ENCODE measurements around the gene PARM1.
"Not testable (repeated sequence)": the region's sequence is repeated elsewhere in the genome, so short reads cannot be mapped to it uniquely, and the experiment has no call there.

Gene PARM1

DNA sequence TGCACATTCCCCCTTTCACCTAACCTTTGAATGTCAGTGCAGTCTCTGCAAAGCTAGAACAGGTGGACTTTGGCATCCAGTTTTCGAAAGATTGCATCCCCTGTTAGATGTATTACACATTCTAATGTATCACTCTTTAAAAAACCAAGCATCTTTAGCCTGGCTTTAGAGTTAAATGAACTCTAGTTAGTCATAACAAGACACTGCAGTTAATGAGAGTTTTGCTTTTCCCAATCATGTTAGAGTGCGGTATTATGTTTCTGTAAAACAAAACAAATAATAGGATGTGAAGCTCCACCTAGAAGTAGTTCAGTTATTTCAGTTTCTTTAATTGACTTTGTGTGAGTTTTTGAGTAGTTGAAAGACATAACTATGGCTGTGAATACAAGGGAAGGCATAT, 42.2 kb downstream of the PARM1 start:
- Histone ChIP-seq H3K9me3 (ENCODE audit: control insufficient read depth in 2 of 2, low read length in 2 of 2) (peaks cover 0 to 1% of the 10 kb centered on the region in 2 donors), H3K27me3 (ENCODE audit: control insufficient read depth in 2 of 2, insufficient read depth in 2 of 2, low read length in 2 of 2) (no peaks in the 10 kb centered on the region), H3K27ac (ENCODE audit: low read depth in 2 of 2, low read length in 2 of 2) (no peak overlapping the region)

DNA sequence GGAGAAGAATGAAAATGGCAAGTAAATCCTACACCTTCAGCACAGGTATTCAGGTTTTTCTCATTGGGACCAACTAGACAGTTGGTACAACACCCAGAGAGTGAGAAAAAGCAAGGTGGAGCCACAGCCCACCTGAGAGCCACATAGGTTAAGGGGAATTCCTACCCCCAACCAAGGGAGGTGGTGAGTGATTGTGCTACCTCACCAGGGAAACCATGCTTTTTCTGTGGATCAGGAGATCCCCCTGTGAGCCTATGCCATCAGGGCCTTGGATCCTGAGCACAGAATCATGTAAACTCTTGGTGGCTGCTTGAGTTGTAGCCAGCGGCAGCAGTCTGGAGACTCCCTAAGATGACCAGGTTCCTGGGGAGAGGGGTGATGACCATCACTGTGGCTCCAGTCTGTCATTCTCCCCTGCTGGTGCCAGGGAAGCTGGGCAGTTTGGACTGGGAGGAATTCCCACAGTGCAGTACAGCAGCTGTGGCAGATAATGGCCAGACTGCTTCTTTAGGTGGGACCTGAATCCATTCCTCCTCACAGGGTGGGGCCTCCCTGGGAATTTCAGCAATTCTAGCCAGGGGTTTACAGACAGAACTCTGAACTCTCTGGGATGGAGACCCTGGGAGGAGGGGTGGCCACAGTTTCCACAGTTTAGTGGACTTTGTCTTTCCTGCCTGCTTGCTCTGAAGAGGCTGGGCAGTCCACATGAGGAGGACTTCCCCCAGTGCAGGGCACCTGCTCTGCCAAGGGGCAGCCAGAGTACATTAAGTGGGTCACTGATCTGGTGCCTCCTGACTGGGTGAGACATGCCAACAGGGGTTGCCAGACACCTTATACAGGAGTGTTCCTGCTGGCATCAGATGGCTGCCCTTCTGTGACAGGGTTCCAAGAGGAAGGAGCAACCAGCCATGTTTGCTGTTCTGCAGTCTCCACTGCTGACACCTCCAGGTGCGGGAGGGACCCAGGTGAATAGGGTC, 43.2 kb downstream of the PARM1 start:
- Histone ChIP-seq H3K36me3 (ENCODE audit: control insufficient read depth in 2 of 2, insufficient read depth in 2 of 2, low read length in 2 of 2) (peaks cover 2% of the 10 kb centered on the region in 2 donors), H3K27ac (ENCODE audit: low read depth in 2 of 2, low read length in 2 of 2) (no peak overlapping the region), H3K9me3 (ENCODE audit: control insufficient read depth in 2 of 2, low read length in 2 of 2) (peaks cover 0 to 1% of the 10 kb centered on the region in 2 donors), H3K27me3 (ENCODE audit: control insufficient read depth in 2 of 2, insufficient read depth in 2 of 2, low read length in 2 of 2) (no peaks in the 10 kb centered on the region), H3K4me1 (ENCODE audit: control insufficient read depth in 2 of 2, insufficient read depth in 2 of 2, low read length in 2 of 2) (no peaks in the 10 kb centered on the region), H3K4me3 (ENCODE audit: low read length in 2 of 2) (no peak overlapping the region), H3K9ac (ENCODE audit: low read depth in 1 of 2, low read length in 2 of 2) (no peak overlapping the region)

More for the DNA sequence above, 42.2 kb downstream of the PARM1 start:
- H3K4me1 ChIP-seq (ENCODE audit: control insufficient read depth in 2 of 2, insufficient read depth in 2 of 2, low read length in 2 of 2) = no peaks in the 10 kb centered on the region
- H3K4me3 ChIP-seq (ENCODE audit: low read length in 2 of 2) = no peak overlapping the region
- H3K36me3 ChIP-seq (ENCODE audit: control insufficient read depth in 2 of 2, insufficient read depth in 2 of 2, low read length in 2 of 2) = peaks cover 2% of the 10 kb centered on the region in 2 donors
- H3K9ac ChIP-seq (ENCODE audit: low read depth in 1 of 2, low read length in 2 of 2) = no peak overlapping the region

DNA sequence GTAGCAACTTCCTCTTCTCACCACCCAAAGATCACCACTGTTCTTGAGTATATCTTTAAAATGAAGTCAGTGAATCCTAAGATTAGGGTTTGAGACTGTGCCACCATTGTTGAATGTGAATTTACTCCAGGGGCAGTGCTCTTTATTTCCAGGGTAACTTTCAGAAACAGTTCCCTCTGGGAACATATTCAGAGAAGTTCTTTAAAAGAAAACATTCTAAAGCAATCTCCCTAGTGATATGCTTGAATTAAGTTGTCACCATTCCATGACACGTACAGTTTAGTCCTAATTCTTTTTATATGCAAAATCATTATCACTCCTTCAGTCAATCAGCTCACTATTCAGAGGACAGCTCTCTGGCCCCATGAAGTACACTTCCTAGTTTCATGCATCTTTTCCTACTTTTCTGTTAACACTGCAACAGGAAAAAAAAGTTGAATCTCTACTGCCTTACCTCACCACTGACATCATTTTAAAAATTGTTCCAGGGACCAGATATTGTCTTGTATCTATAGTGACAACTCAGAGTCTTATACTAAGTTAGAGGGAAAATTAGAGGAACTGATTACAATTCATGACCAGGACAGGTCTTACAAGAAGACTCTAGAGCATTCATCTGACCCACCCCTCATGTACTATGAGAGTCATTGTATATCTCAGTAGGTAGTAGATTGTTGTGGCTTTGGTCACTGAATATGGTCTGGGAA, 49.8 kb downstream of the PARM1 start:
- no peaks in the 10 kb centered on the region for H3K27me3 ChIP-seq (ENCODE audit: control insufficient read depth in 2 of 2, insufficient read depth in 2 of 2, low read length in 2 of 2)
- H3K36me3 ChIP-seq (ENCODE audit: control insufficient read depth in 2 of 2, insufficient read depth in 2 of 2, low read length in 2 of 2) = no peaks in the 10 kb centered on the region
- H3K4me1 ChIP-seq (ENCODE audit: control insufficient read depth in 2 of 2, insufficient read depth in 2 of 2, low read length in 2 of 2) = no peaks in the 10 kb centered on the region
- no peak overlapping the region for H3K4me3 ChIP-seq (ENCODE audit: low read length in 2 of 2)
- no peak overlapping the region for H3K9ac ChIP-seq (ENCODE audit: low read depth in 1 of 2, low read length in 2 of 2)
- H3K27ac ChIP-seq (ENCODE audit: low read depth in 2 of 2, low read length in 2 of 2) = no peak overlapping the region
- H3K9me3 ChIP-seq (ENCODE audit: control insufficient read depth in 2 of 2, low read length in 2 of 2) = no peaks in the 10 kb centered on the region

DNA sequence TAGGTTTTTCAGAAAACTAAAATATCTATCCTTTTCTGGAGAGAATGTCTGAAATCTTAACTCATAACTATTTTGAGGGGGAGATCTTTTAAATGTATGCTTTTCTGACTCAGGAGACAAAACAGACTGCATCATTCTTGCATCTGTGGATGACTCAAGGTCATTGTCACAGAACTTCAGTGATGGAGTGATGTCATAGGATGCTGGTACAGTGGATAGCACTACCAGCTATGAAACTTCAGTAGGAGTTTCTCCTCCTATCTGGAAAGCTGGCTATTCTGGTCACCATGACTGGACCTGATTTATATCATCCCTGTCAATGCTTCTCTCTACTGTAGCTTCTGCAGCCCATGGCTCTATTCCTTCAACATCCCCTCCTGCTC, 50.3 kb downstream of the PARM1 start:
- Histone ChIP-seq H3K9me3 (ENCODE audit: control insufficient read depth in 2 of 2, low read length in 2 of 2) (no peaks in the 10 kb centered on the region), H3K4me3 (ENCODE audit: low read length in 2 of 2) (no peak overlapping the region), H3K27me3 (ENCODE audit: control insufficient read depth in 2 of 2, insufficient read depth in 2 of 2, low read length in 2 of 2) (no peaks in the 10 kb centered on the region), H3K9ac (ENCODE audit: low read depth in 1 of 2, low read length in 2 of 2) (no peak overlapping the region), H3K4me1 (ENCODE audit: control insufficient read depth in 2 of 2, insufficient read depth in 2 of 2, low read length in 2 of 2) (no peaks in the 10 kb centered on the region), H3K27ac (ENCODE audit: low read depth in 2 of 2, low read length in 2 of 2) (no peak overlapping the region), H3K36me3 (ENCODE audit: control insufficient read depth in 2 of 2, insufficient read depth in 2 of 2, low read length in 2 of 2) (peaks cover 0 to 4% of the 10 kb centered on the region in 2 donors)

DNA sequence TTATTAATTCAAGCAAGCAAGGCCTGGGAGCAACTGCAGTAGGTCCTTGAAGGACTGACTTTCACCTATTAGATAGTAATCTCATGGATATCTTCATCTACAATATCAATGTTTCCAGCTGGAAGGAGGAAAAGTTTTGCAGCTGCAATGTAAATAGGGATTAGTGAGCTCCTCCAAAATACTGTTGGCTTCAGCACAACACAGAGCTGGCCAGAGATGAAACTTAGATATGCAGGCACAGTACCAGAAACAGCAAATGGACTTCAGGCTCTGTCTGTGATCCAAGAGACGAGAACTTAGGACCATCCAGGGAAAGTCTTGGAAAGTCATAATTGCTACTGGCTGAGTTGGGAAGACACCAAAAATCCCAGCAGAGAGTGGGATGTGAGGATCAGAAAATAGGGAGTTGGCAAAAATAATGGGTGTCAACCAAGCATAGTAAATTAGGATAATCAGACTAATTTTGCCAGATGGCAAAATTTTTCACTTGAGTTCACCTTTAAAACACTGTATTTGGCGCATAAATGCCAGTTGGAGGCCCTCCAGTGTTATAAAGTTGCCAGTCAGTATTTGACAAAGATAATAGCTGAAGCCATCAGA, 57.5 kb downstream of the PARM1 start:
- Histone ChIP-seq H3K36me3 (ENCODE audit: control insufficient read depth in 2 of 2, insufficient read depth in 2 of 2, low read length in 2 of 2) (peaks cover 0 to 4% of the 10 kb centered on the region in 2 donors), H3K27ac (ENCODE audit: low read depth in 2 of 2, low read length in 2 of 2) (no peak overlapping the region), H3K9ac (ENCODE audit: low read depth in 1 of 2, low read length in 2 of 2) (no peak overlapping the region), H3K4me1 (ENCODE audit: control insufficient read depth in 2 of 2, insufficient read depth in 2 of 2, low read length in 2 of 2) (no peaks in the 10 kb centered on the region), H3K27me3 (ENCODE audit: control insufficient read depth in 2 of 2, insufficient read depth in 2 of 2, low read length in 2 of 2) (no peaks in the 10 kb centered on the region), H3K9me3 (ENCODE audit: control insufficient read depth in 2 of 2, low read length in 2 of 2) (no peaks in the 10 kb centered on the region), H3K4me3 (ENCODE audit: low read length in 2 of 2) (no peak overlapping the region)

DNA sequence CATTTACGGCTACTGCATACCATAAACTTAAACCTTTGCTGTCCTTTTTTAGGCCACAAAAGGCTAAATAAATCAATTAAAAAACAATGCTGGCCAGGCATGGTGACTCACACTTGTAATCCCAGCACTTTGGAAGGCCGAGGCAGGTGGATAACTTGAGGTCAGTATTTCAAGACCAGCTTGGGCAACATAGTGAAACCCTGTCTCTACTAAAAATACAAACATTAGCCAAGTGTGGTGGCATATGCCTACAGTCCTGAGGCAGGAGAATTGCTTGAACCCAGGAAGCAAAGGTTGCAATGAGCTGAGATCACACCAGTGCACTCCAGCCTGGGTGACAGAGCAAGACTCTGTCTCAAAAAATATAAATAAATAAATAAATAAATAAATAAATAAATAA, 61.5 kb downstream of the PARM1 start:
- not testable (repeated sequence) for H3K36me3 ChIP-seq (ENCODE audit: control insufficient read depth in 2 of 2, insufficient read depth in 2 of 2, low read length in 2 of 2); H3K27me3 ChIP-seq (ENCODE audit: control insufficient read depth in 2 of 2, insufficient read depth in 2 of 2, low read length in 2 of 2); H3K4me3 ChIP-seq (ENCODE audit: low read length in 2 of 2); H3K4me1 ChIP-seq (ENCODE audit: control insufficient read depth in 2 of 2, insufficient read depth in 2 of 2, low read length in 2 of 2); H3K9ac ChIP-seq (ENCODE audit: low read depth in 1 of 2, low read length in 2 of 2); H3K27ac ChIP-seq (ENCODE audit: low read depth in 2 of 2, low read length in 2 of 2); H3K9me3 ChIP-seq (ENCODE audit: control insufficient read depth in 2 of 2, low read length in 2 of 2)

DNA sequence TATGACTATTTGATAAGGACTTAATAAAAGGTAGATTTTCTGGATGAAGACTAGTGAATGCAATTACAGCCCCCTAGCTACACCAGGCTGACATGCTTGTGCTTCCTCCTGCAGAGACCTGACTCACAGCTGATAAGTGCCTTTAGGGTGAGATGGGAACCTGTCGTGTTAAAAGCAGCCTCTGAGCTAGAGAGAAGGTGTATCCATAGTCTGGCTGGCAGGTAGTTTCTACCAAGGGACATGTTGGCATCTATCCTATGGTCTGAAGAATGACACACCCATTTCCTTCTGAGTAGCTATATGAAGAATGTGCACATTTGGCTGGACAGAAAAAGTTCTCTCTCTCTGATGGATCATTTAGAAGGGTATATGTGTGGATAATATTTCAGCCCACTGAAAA, 64.1 kb downstream of the PARM1 start:
- Histone ChIP-seq H3K27me3 (ENCODE audit: control insufficient read depth in 2 of 2, insufficient read depth in 2 of 2, low read length in 2 of 2) (no peaks in the 10 kb centered on the region), H3K4me1 (ENCODE audit: control insufficient read depth in 2 of 2, insufficient read depth in 2 of 2, low read length in 2 of 2) (no peaks in the 10 kb centered on the region), H3K9ac (ENCODE audit: low read depth in 1 of 2, low read length in 2 of 2) (no peak overlapping the region), H3K4me3 (ENCODE audit: low read length in 2 of 2) (no peak overlapping the region), H3K27ac (ENCODE audit: low read depth in 2 of 2, low read length in 2 of 2) (no peak overlapping the region), H3K36me3 (ENCODE audit: control insufficient read depth in 2 of 2, insufficient read depth in 2 of 2, low read length in 2 of 2) (no peaks in the 10 kb centered on the region), H3K9me3 (ENCODE audit: control insufficient read depth in 2 of 2, low read length in 2 of 2) (no peaks in the 10 kb centered on the region)

DNA sequence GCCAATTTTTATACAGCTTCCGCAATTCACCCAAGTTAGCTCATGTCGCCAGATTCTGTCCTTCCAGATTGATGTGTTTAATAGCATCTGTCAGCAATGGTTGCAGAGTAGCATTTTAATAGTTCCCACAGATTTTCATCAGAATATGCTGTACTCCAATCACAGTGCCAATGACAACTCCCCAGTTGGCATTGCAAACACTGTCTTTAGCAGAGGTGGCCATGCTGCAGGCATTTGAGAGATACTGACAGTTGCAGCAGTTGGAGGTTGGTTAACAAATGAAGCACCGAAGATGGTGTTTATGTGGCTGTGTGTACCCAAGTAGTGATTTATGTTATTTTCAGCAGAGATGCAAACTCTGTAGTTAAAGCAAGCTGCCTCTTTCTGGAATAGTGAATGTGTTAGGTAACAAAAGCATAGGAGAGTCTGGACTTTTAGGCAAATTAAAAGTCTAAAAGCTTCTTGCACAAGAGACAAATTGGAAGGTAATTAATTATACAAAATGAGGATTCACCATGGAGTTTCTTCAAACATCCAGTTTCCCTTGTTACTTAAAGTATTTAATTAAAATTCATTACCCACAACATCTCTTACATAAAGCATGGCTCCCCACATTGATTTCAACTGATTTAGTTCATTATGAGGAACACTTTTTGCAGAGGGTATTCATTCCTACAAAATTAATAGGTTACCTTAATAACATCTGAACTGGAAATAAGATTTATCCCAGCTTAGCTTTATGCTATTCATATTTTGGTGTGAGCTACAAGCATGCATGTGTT, 65.2 kb downstream of the PARM1 start:
- no peak overlapping the region for H3K27ac ChIP-seq (ENCODE audit: low read depth in 2 of 2, low read length in 2 of 2)
- no peak overlapping the region for H3K4me3 ChIP-seq (ENCODE audit: low read length in 2 of 2)
- no peaks in the 10 kb centered on the region for H3K36me3 ChIP-seq (ENCODE audit: control insufficient read depth in 2 of 2, insufficient read depth in 2 of 2, low read length in 2 of 2)
- no peak overlapping the region for H3K9ac ChIP-seq (ENCODE audit: low read depth in 1 of 2, low read length in 2 of 2)
- no peaks in the 10 kb centered on the region for H3K9me3 ChIP-seq (ENCODE audit: control insufficient read depth in 2 of 2, low read length in 2 of 2)
- H3K27me3 ChIP-seq (ENCODE audit: control insufficient read depth in 2 of 2, insufficient read depth in 2 of 2, low read length in 2 of 2) = no peaks in the 10 kb centered on the region
- no peaks in the 10 kb centered on the region for H3K4me1 ChIP-seq (ENCODE audit: control insufficient read depth in 2 of 2, insufficient read depth in 2 of 2, low read length in 2 of 2)

DNA sequence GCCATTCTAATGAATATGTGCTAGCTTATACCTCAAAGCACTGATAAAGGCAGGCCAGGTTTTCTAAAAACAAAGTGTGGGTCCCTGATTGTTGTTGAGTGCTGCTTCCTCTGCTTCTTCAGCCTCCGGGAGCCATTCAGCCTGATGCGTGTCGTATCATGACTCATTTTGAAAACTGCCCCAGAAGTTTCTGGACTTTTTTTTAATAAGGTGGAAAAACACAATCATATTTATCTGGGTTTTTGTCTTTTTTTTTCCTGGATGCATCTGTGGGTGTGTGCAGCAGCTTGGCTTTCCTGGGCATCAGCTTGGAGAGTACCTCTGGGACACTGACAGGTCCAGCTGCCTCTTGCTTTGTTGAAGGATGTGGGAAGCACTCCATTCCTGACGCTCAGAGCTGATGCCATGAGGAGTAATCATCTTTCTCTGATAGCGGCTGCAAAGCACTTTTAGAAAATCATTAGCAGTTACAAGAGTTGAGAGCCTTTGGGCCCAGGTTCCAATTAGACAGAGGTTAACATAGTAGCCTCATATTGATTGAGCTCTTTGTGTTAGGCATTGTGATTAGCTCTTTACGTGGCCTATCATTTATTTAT, 66.9 kb downstream of the PARM1 start:
- H3K36me3 ChIP-seq (ENCODE audit: control insufficient read depth in 2 of 2, insufficient read depth in 2 of 2, low read length in 2 of 2) = no peaks in the 10 kb centered on the region
- no peaks in the 10 kb centered on the region for H3K9me3 ChIP-seq (ENCODE audit: control insufficient read depth in 2 of 2, low read length in 2 of 2)
- H3K4me1 ChIP-seq (ENCODE audit: control insufficient read depth in 2 of 2, insufficient read depth in 2 of 2, low read length in 2 of 2) = no peaks in the 10 kb centered on the region
- no peak overlapping the region for H3K9ac ChIP-seq (ENCODE audit: low read depth in 1 of 2, low read length in 2 of 2)
- H3K4me3 ChIP-seq (ENCODE audit: low read length in 2 of 2) = no peak overlapping the region
- no peaks in the 10 kb centered on the region for H3K27me3 ChIP-seq (ENCODE audit: control insufficient read depth in 2 of 2, insufficient read depth in 2 of 2, low read length in 2 of 2)
- no peak overlapping the region for H3K27ac ChIP-seq (ENCODE audit: low read depth in 2 of 2, low read length in 2 of 2)

Measured in mucosa of rectum (tissue), 2 donors.